Testis (tissue), 3 donors: Measurements from ENCODE around the gene PLEKHG4B. TPM values are rescaled to one million over a fixed set of nuclear protein-coding genes. Genes with fewer than 3 reads are reported as not detected.

Source experiments
- DNase-seq: peaks from one replicate; pipeline ENCODE4 v3.0.0-alpha.2; 2019
- H3K27ac ChIP-seq, 2 donors: fragments of 200-600 bp; sonication (generic); one replicate each; pipeline ENCODE4 v1.5.1; 2019
- H3K27me3 ChIP-seq: fragments of 200-600 bp; sonication (generic); one replicate; pipeline ENCODE4 v1.5.1; 2019
- H3K36me3 ChIP-seq: fragments of 200-600 bp; sonication (generic); one replicate; pipeline ENCODE4 v1.5.1; 2017; ENCODE audit warnings: low read depth; ENCODE audit errors: missing control alignments
- H3K4me1 ChIP-seq: fragments of 200-600 bp; sonication (generic); one replicate; pipeline ENCODE4 v1.5.1; 2019
- H3K4me3 ChIP-seq, 2 donors: fragments of 200-600 bp; sonication (generic); one replicate each; pipeline ENCODE4 v1.5.1; 2017 to 2019
- H3K9me3 ChIP-seq: fragments of 200-600 bp; sonication (generic); one replicate; pipeline ENCODE4 v1.5.1; 2017
- POLR2A ChIP-seq: fragments of 450-650 bp; IDR thresholded peaks from one replicate; pipeline ENCODE4 v1.6.1; 2017; ENCODE audit warnings: antibody characterized with exemption, mild to moderate bottlenecking, moderate library complexity
- WGBS, 2 donors: methylation state at CpG; one replicate each; pipeline ENCODE4 v1.1.5; 2018; 5-methylcytosine and 5-hydroxymethylcytosine counted together
- intact Hi-C: fragments of 100-400 bp; cut with DNase I; formaldehyde crosslinking; loops from one replicate; pipeline ENCODE4 v1.15.1; 2023; ENCODE audit warnings: low total_unique reads
- polyA plus RNA-seq: library from polyadenylated mRNA; stranded (reverse); fragments of 350-450 nt; fragmentation: Illumina TruSeq; extraction: RNeasy Lipid Tissue Mini Kit (QIAGEN cat#74804); gene quantifications from one replicate; pipeline ENCODE4 v1.2.3, GENCODE V29; 2014; ENCODE audit warnings: low read depth, low replicate concordance; ENCODE audit not compliant: insufficient read depth
- total RNA-seq, 2 donors: library from RNA; depleted of rRNA; stranded (reverse); fragments of >200 nt; gene quantifications; one replicate each; pipeline ENCODE4 v1.2.3, GENCODE V29; 2016
- TF ChIP-seq, protein P1 (sequence below), 3 experiments: fragments of 450-650 bp in 2 of 3; fragments of 200-600 bp in 1 of 3; sonication (generic) in 1 of 3; IDR thresholded peaks; one replicate each; pipeline ENCODE4 v1.5.1; 2016 to 2019; ENCODE audit warnings: antibody characterized with exemption in 3 of 3, mild to moderate bottlenecking in 2 of 3, moderate library complexity in 1 of 3

Gene PLEKHG4B
- total and polyA plus RNA-seq, 3 donors from 2014 or later: 3.2 to 6.9 (median 6.0) TPM

DNA sequence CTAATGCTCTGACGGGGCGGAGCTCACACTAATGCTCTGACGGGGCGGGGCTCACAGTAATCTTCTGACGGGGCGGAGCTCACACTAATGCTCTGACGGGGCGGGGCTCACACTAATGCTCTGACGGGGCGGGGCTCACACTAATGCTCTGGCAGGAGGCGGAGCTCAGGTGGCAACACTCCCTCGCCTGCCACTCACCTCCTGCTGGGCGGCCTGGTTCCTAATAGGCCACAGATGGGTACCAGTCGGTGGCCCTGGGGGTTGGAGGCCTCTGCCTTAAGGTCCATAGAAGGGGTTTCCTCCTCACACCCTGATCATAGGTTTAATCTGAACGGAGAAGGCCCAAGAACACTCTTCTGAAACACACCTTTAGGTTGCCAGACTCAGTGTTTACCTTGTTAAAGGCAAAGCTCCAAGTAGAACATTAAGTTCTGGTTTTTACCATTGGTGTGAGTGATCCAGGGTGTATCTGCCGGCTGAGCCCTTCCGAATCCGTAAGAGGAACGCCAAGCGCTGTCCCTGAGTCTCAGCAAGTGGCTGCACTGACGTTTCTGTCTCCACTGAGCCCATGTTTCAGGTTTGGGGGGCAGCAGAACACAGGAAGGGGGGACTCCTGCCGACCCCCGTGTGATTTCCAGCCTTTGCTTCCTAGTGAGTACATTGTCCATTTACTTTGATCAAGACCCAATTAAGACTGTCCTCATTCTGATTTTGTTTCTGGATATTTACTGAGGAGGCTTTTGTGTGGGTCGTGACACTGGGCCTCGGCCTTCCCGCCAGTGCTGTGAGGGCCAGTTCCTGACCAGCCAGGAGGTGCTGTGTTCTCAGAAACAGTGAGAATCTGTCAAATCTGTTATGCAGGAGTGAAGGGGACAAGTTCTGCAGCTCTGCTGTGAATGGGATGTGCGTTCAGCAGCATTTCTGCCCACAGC, 74.7 kb downstream of the PLEKHG4B start:
- H3K27me3 ChIP-seq: no peaks in the 10 kb centered on the region
- DNase-seq: no peak
- H3K27ac ChIP-seq: no peak overlapping the region
- peaks cover 11% of the 10 kb centered on the region for H3K4me1 ChIP-seq
- no peaks in the 10 kb centered on the region for H3K36me3 ChIP-seq
- intact Hi-C loops: no loop called here
- no peak overlapping the region for H3K4me3 ChIP-seq
- 71 to 88% methylated on average over 16 to 17 of the region's 27 CpGs for WGBS, 2 donors
- no peaks in the 10 kb centered on the region for H3K9me3 ChIP-seq
- TF ChIP-seq, protein P1, sequence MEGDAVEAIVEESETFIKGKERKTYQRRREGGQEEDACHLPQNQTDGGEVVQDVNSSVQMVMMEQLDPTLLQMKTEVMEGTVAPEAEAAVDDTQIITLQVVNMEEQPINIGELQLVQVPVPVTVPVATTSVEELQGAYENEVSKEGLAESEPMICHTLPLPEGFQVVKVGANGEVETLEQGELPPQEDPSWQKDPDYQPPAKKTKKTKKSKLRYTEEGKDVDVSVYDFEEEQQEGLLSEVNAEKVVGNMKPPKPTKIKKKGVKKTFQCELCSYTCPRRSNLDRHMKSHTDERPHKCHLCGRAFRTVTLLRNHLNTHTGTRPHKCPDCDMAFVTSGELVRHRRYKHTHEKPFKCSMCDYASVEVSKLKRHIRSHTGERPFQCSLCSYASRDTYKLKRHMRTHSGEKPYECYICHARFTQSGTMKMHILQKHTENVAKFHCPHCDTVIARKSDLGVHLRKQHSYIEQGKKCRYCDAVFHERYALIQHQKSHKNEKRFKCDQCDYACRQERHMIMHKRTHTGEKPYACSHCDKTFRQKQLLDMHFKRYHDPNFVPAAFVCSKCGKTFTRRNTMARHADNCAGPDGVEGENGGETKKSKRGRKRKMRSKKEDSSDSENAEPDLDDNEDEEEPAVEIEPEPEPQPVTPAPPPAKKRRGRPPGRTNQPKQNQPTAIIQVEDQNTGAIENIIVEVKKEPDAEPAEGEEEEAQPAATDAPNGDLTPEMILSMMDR (IDR thresholded peaks at IDR 0.05): no peak
- TF ChIP-seq POLR2A: no peak

DNA sequence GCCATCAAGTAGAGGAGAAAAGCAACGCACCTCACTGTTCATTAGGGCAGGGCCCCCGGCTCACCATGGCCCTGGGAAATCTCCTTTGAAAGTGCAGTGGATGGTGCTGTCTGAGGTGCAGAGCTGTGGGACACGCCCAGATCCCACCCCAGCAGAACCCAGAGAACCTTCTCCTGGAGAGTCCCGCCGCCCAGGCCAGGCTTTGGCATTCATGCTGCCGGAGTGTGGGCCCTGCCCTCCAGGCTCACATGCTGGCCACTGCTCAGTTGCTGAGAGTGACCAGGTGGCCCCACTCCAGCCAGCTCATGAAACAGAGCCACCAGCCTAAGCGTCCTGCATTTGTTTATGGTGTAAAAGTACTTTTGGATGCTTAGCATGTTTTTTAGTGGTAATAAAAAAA, 75.5 kb downstream of the PLEKHG4B start:
- TF ChIP-seq POLR2A: no peak
- TF ChIP-seq, protein P1 (IDR thresholded peaks at IDR 0.05): no peak
- Histone ChIP-seq H3K27ac (no peak overlapping the region), H3K9me3 (no peaks in the 10 kb centered on the region), H3K27me3 (no peaks in the 10 kb centered on the region), H3K4me3 (no peak overlapping the region), H3K4me1 (peaks cover 11% of the 10 kb centered on the region), H3K36me3 (no peaks in the 10 kb centered on the region)
- WGBS, 2 donors: 93 to 94% methylated on average over 7 of the region's 7 CpGs
- intact Hi-C loops: no loop called here
- DNase-seq: no peak

DNA sequence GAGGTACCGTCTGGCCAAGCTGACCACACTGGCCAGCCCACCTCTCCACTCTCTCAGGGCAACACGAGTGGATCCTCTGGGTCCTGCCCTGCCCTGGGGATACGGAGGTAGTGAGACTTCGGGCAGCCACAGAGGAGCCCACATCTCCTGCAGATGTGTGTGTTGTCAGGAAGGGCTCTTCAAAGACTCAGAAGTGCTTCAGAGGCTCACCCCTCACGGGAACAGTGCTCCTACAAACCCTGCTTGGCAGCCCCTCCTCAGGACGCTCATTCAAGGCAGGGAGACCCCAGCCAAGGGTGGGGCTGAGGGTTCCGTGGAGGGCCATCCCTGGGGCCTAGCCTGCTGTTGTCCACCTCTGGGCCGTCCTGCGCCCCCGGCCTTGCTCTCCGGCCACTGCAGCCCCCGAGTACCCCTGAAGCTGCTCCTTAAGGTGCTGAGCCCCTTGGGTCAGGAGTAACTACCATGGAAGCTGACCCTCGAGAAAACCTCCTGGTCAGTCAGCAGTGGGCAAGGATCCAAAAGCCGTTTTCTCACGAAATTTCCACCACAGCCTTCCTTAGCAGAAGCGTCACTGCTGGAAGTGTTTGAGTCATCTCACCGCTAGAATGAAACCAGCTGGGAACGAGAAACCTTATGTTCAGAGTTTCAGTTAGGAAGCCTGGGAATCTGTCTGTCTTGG, 76.2 kb downstream of the PLEKHG4B start:
- peaks cover 11% of the 10 kb centered on the region for H3K4me1 ChIP-seq
- H3K27ac ChIP-seq: no peak overlapping the region
- no peaks in the 10 kb centered on the region for H3K36me3 ChIP-seq
- TF ChIP-seq POLR2A: no peak
- TF ChIP-seq, protein P1 (IDR thresholded peaks at IDR 0.05): no peak
- 82 to 84% methylated on average over 17 to 18 of the region's 18 CpGs for WGBS, 2 donors
- no peaks in the 10 kb centered on the region for H3K9me3 ChIP-seq
- intact Hi-C loops: no loop called here
- no peak for DNase-seq
- no peaks in the 10 kb centered on the region for H3K27me3 ChIP-seq
- H3K4me3 ChIP-seq: no peak overlapping the region

DNA sequence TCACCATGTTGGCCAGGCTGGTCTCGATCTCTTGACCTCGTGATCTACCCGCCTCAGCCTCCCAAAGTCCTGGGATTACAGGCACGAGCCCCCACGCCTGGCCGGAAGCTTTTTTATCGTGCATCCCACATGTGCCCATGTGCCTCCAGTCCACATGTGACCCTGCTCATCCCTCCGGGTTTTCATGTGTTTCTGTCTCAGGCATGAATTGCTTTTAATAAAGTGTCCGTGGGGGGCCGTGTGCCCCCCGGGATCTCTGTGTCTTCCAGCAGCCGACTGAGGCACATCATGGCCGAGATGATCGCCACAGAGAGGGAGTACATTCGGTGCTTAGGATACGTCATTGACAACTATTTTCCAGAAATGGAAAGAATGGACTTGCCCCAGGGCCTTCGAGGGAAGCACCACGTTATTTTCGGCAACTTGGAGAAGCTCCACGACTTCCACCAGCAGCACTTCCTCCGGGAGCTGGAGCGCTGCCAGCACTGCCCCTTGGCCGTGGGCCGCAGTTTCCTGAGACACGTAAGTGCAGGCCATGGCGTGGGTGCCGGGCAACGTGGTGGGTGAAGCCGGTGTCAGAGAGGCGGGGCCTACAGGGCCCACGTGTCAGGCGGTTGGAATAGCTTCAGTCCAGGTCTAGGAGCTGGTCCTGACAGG, 77.2 kb downstream of the PLEKHG4B start:
- no peaks in the 10 kb centered on the region for H3K27me3 ChIP-seq
- no peaks in the 10 kb centered on the region for H3K9me3 ChIP-seq
- H3K36me3 ChIP-seq: no peaks in the 10 kb centered on the region
- no peak overlapping the region for H3K4me3 ChIP-seq
- H3K4me1 ChIP-seq: peaks cover 11% of the 10 kb centered on the region
- 59 to 78% methylated on average over 28 to 32 of the region's 32 CpGs for WGBS, 2 donors
- no peak overlapping the region for H3K27ac ChIP-seq
- no peak for TF ChIP-seq POLR2A
- TF ChIP-seq, protein P1 (IDR thresholded peaks at IDR 0.05): no peak
- DNase-seq: no peak
- intact Hi-C loops: no loop called here
